Skin of body (tissue), 2 donors: ENCODE measurements around the gene MS4A4E. TPM values are rescaled to one million over a fixed set of nuclear protein-coding genes. Genes with fewer than 3 reads are reported as not detected.
"Not testable (repeated sequence)": the region's sequence is repeated elsewhere in the genome, so short reads cannot be mapped to it uniquely, and the experiment has no call there.

Source experiments
- DNase-seq: peaks from one replicate; lab custom pipeline; 2025; lab: John Stamatoyannopoulos, UW
- total RNA-seq: library from RNA; depleted of rRNA; stranded (reverse); fragments of >200 nt; gene quantifications from one replicate; pipeline ENCODE4 v1.2.3, GENCODE V29; 2014

The MS4A4E gene
- total RNA-seq, 1 donor from 2014 or later = 0.49 TPM

DNA sequence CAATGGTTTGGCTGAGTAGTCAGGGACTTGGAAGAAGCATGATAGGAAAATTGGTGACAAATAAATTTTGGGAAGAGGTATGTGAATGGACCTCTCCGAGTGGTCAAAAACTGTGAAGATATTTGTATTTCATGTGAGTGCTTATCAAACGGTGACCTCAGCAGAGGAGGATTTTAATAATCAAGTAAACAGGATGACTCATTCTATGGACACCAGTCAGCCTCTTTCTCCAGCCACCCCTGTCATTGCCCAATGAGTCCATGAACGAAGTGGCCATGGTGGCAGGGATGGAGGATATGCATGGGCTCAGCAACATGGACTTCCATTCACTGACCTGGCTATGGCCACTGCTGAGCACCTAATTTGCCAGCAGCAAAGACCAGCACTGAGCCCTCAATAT is 21.2 kb downstream of the MS4A4E start:
- no peak for DNase-seq

- no peak for DNase-seq
These were observed 21.8 kb downstream of the MS4A4E start for GRCh38 chr11:60221181-60221580.

DNA sequence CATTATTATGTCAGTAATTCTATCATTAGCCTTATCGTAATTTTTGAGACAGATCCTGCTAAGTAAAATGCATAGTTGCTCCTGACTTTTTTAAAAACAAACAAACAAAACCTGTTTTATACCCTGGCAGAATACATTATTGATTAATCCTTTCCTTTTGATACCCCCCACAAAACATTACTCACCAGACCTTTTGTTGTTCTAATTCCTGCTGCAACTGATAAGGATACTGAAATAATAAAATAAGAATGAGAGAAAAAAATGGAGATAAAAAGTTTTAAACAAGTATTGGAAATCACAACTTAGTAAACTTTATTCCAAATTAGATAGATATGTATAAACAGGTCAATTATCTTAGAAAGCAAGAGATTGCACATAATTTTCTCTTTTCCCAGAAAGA is 28.6 kb downstream of the MS4A4E start:
- DNase-seq = no peak

- DNase-seq = no peak
These were observed 31.7 kb downstream of the MS4A4E start for GRCh38 chr11:60211206-60211605.

DNA sequence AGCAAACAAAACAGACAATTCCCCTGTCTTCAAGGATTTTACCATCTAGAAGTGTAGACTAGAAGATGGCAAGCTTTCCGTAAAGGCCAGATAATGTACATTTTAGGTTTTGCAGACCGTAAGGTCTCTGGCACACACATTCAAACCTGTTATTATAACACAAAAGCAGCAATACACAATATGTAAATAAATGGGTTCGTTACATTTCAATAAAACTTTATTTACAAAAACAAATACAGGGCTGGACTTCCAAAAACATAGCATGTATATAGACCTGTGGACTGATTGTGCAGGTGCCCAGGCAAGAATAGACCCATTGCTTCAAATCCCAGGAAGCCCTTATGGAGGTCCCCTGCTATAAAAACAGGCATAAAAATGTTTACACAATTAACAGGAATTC is 33.0 kb downstream of the MS4A4E start:
- no peak for DNase-seq

- DNase-seq = no peak
These were observed 34.0 kb downstream of the MS4A4E start for GRCh38 chr11:60208951-60209350.

DNA sequence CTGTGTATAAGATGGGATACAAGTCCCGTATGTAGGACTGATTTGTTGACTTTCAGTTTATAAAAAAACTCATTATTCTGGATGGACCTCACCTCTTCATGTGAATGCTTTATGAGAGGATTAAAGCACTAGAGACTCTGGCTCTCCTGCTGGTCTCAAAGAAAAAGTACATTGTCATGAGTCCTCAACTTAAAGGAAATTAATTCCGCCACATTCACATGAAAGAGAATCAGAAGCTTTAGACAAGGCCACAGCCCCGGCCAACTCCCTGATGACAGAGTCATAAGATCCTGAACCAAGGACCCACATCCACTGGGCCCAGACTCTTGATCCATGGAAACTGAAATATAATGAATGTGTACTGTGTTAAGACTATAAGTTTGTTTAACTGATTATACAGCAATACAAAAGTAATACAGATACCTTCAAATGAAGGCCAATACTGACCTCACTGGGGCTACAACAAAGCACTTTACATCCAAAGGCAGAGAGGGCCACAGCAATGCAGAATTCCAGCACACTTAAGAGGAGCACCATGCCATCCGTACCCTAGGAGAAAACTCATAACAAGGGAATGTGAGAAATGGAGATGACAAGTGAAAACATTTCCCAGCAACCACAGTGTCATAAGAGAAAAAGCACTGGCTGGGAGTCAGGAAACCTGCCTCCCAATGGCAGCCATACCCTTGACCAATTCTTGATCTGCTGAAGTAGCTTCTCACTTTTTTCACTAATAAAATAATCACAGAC is 34.6 kb downstream of the MS4A4E start:
- DNase-seq = no peak

DNA sequence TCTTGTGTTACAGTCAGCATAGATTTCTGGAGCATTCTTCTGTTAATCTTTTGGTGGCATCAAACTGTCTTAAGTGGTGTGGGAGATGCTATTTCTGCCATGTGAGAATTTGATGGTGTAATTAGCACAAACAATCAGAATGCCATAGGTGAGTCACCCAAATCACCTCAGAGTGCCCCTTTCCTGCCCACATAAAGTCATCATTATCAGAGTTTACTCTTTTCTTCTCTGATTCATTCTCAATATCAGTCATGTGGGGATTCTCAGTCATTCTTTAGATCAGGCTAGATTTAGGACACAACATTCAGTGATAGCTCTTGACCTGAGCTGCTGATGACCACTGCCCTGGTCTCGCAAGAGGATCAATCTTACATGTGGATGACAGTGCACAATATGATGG is 36.3 kb downstream of the MS4A4E start:
- no peak for DNase-seq

- no peak for DNase-seq
These were observed 38.0 kb downstream of the MS4A4E start for GRCh38 chr11:60204922-60205321.

GRCh38 chr11:60201334-60201733 is 41.6 kb downstream of the MS4A4E start:
- not testable (repeated sequence) for DNase-seq

DNA sequence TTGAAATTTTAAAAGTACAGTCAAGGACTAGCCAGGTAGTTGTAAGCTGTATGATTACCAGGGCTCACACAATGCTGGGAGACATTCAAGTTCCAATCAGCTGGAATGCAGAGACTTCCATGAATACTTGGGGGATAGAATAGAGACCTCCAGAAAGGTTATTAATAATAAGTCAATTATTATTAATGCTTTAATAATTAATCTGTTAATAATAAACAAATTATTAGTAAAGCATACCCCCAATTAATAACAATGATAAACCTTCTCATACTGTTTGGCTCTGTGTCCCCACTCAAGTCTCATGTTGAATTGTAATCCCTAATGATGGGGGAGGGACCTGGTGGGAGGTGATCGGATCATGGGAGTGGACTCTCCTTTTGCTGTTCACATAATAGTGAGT is 45.5 kb downstream of the MS4A4E start:
- DNase-seq = no peak

- no peak for DNase-seq
These were observed 47.0 kb downstream of the MS4A4E start for GRCh38 chr11:60195923-60196368.

DNA sequence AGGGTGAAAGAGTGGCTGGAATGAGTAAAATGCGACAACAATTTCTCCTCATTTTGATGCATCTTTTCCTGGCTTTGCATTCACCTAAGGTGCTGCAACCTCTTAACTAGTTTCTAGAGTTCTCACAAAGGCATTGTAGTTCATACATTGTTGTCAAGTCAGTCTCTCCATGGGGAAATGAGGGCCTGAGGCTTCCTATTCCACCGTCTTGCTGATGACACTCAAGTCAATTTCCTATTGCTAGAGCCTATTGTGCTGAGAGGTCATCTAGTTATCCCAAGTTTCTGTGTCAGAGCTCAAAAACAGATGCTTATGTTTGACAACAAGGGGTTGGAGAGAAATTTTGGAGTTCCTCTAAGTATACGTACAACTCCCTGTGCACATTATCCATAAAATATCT is 48.4 kb downstream of the MS4A4E start:
- DNase-seq = no peak

GRCh38 chr11:60193687-60194433 is 49.1 kb downstream of the MS4A4E start:
- no peak for DNase-seq

GRCh38 chr11:60192564-60192963 is 50.4 kb downstream of the MS4A4E start:
- DNase-seq = not testable (repeated sequence)

DNA sequence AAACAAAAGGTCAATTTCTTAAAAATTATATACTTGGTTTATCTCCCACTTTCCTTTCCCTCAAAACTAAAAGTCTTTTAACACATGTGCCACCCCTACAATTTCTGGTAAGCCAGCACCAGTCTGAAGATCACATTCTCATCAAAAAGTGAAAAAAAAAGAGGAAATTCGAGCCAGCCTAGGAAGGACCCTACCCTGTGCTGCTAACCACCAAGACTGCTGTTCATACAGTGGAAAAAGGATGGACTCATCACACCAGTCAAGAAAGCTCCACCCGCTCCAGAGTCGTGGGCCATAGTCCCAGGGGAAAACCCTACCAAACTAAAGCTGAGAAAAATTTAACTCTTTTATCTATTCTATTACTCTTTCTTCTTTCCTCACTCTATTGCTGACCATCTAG is 54.5 kb downstream of the MS4A4E start:
- not testable (repeated sequence) for DNase-seq

DNA sequence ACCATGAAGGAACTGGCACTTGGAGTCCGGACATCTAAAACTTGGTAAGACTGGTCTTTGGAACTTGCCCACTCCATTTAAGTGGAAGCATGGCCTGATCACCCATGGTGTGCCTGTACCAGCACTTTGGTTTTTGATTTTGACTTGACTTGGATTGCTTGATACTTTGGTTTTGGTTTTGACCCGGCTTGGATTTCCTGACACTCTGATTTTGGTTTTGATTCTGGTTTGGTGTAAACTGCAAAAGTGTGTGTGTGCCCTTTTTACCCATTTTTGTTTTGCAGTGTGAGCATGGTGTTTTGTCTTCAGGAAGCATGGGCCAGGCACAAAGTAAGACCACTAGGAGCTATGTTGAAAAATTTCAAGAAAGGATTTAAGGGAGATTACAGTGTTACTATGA is 56.8 kb downstream of the MS4A4E start:
- DNase-seq = not testable (repeated sequence)

GRCh38 chr11:60185512-60185827 is 57.5 kb downstream of the MS4A4E start:
- not testable (repeated sequence) for DNase-seq

GRCh38 chr11:60184824-60185511 is 58.0 kb downstream of the MS4A4E start:
- DNase-seq = no peak

DNA sequence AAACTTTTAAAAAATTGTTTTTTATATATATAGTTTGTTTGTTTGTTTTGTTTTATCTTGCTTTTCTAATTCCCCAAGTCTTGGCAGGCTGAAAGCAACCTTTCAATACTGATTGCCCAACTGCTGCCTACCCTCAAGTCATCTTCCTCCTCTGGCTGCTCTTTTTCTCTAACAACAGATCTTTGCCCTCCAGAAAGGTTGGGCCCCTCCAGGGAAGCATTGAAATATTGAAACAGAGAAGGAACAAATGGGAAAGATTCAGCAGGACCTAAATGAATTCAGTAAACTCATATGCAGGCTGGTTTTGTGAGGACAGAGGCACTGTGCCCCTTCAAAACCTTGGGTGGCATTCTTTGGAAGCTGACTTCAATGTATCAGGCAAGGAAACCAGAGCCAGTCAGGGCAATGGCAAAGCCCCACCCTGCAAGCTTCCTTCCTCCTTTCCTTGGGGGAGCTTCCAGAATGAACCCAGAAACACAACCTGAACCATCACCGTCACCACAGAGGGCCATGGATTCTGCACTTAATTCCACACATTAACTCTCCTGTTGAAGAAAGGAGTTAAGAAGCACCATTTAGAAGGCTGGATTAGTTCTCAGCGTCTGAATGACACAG is 59.2 kb downstream of the MS4A4E start:
- DNase-seq = no peak

DNA sequence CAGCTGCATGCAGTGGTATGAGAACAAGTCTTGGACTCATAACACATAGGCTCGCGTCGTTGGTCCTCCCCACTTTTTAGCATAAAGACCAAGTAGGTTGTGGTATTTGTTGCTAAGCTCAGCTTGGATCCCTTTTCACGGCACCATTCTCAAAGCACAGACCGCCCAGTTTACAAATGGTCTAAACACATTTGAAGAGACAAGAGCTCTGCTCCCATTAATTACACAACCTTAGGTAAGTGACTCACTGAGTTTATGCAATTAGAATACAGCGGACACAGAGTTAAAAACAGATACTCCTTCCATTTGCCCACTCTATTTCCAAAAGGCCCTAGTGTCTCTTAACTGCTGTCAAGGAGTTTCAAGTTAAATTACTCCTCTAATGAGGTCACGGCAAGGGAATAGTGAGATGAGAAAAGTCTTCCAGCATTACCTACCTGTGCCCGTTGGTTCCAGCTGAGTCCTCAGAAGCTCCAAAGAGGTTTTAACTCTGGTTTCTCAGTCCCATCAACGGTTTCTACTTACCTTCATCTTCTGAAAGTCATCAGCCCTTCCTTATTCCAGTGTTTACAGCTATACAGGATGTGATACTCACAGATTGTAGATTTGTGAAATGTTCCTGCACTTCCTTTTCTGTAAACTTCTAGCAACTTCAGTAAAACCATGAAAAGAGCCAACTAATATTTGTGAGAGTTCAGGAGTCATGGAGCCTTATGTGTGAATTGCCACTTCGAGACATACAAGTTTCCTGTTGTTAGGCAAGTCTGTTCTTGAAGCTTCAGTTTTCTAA is 60.2 kb downstream of the MS4A4E start, which contains the start of gene MS4A6A:
MS4A6A (minus strand) TSS at position 543 of the 790 bp plus-strand sequence. CDS start 1,356 bp downstream, outside the sequence.
- no peak for DNase-seq
